CD14-positive monocyte (primary cell): ENCODE measurements around the gene TBCA. TPM values are rescaled to one million over a fixed set of nuclear protein-coding genes. Genes with fewer than 3 reads are reported as not detected.

ENCODE experiments used
- DNase-seq, 3 donors: peaks; one replicate each; pipeline ENCODE4 v3.0.0-alpha.2; 2011 to 2022
- H2AFZ ChIP-seq: 2 replicates; pipeline ENCODE4 v1.6.0; 2012; ENCODE audit warnings: mild to moderate bottlenecking, low read depth, low read length, inconsistent platforms; ENCODE audit not compliant: insufficient read depth, poor library complexity, severe bottlenecking
- H3K27ac ChIP-seq, 2 donors: 1 replicate in 1 of 2; 2 replicates in 1 of 2; pipeline ENCODE4 v1.5.1; 2012 to 2013; ENCODE audit warnings: low read length in 2 of 2, control low read depth in 1 of 2, inconsistent platforms in 1 of 2, low read depth in 1 of 2, mild to moderate bottlenecking in 1 of 2
- H3K27me3 ChIP-seq, 2 donors: one replicate each; pipeline versions ENCODE4 v1.6.0 to v1.6.1; 2011 to 2013; ENCODE audit warnings: low read length in 2 of 2; ENCODE audit not compliant: control insufficient read depth in 2 of 2, insufficient read depth in 2 of 2
- H3K36me3 ChIP-seq, 2 donors: replicated peaks in 1 of 2; 1 replicate in 1 of 2; 2 replicates in 1 of 2; pipeline versions ENCODE4 v1.5.1 to v1.6.1; 2012 to 2013; ENCODE audit warnings: low read length in 2 of 2, control low read depth in 1 of 2, inconsistent platforms in 1 of 2, mild to moderate bottlenecking in 1 of 2; ENCODE audit not compliant: insufficient read depth in 2 of 2, control insufficient read depth in 1 of 2
- H3K4me1 ChIP-seq, 2 donors: 1 replicate in 1 of 2; 2 replicates in 1 of 2; pipeline versions ENCODE4 v1.5.1 to v1.6.1; 2012 to 2013; ENCODE audit warnings: low read length in 2 of 2, control low read depth in 1 of 2, inconsistent platforms in 1 of 2, mild to moderate bottlenecking in 1 of 2, moderate library complexity in 1 of 2; ENCODE audit not compliant: insufficient read depth in 2 of 2, control insufficient read depth in 1 of 2
- H3K4me2 ChIP-seq: replicated peaks from 2 replicates; pipeline ENCODE3; 2012; ENCODE audit warnings: low read length, moderate library complexity, mild to moderate bottlenecking; ENCODE audit not compliant: poor library complexity, severe bottlenecking; ENCODE audit errors: extremely low read depth
- H3K4me3 ChIP-seq, 3 experiments: fragments of 200-600 bp in 1 of 3; sonication (generic) in 1 of 3; replicated peaks in 1 of 3; 1 replicate in 2 of 3; 2 replicates in 1 of 3; pipeline ENCODE4 v1.5.1; 2011 to 2013; ENCODE audit warnings: low read length in 3 of 3, mild to moderate bottlenecking in 3 of 3, control low read depth in 2 of 3, low read depth in 2 of 3, inconsistent platforms in 1 of 3, moderate library complexity in 1 of 3
- H3K79me2 ChIP-seq: 2 replicates; pipeline ENCODE4 v1.6.0; 2012; ENCODE audit warnings: mild to moderate bottlenecking, control low read depth, inconsistent platforms, low read length, moderate library complexity; ENCODE audit not compliant: insufficient read depth
- H3K9ac ChIP-seq: 2 replicates; pipeline ENCODE4 v1.6.0; 2017; ENCODE audit warnings: low read length, mild to moderate bottlenecking; ENCODE audit not compliant: insufficient read depth, poor library complexity, severe bottlenecking
- H3K9me3 ChIP-seq, 2 donors: replicated peaks in 1 of 2; 1 replicate in 1 of 2; 2 replicates in 1 of 2; pipeline versions ENCODE4 v1.5.1 to v1.6.1; 2012 to 2013; ENCODE audit warnings: low read length in 2 of 2, control low read depth in 1 of 2; ENCODE audit not compliant: control insufficient read depth in 1 of 2, insufficient read depth in 1 of 2
- H4K20me1 ChIP-seq: 2 replicates; pipeline ENCODE4 v1.6.0; 2012; ENCODE audit warnings: mild to moderate bottlenecking, low read length, control low read depth, moderate library complexity; ENCODE audit not compliant: insufficient read depth
- H3K27ac Mint-ChIP-seq, 7 donors: one replicate each; pipeline ENCODE4 v1.8.0; 2020; ENCODE audit warnings: mild to moderate bottlenecking in 7 of 7, mixed read lengths in 7 of 7, moderate library complexity in 6 of 7, inconsistent platforms in 2 of 7
- H3K27me3 Mint-ChIP-seq, 3 donors: one replicate each; pipeline ENCODE4 v1.8.0; 2021 to 2022; ENCODE audit warnings: low read depth in 3 of 3, mild to moderate bottlenecking in 3 of 3, mixed read lengths in 3 of 3, moderate library complexity in 3 of 3, inconsistent platforms in 1 of 3
- H3K36me3 Mint-ChIP-seq, 2 donors: one replicate each; pipeline ENCODE4 v1.8.0; 2020; ENCODE audit warnings: mixed read lengths in 2 of 2, inconsistent platforms in 1 of 2, mild to moderate bottlenecking in 1 of 2
- H3K4me1 Mint-ChIP-seq: one replicate; pipeline ENCODE4 v1.8.0; 2020; ENCODE audit warnings: mild to moderate bottlenecking, mixed read lengths
- H3K4me3 Mint-ChIP-seq, 2 donors: one replicate each; pipeline ENCODE4 v1.8.0; 2020; ENCODE audit warnings: mild to moderate bottlenecking in 2 of 2, mixed read lengths in 2 of 2, moderate library complexity in 1 of 2
- H3K9me3 Mint-ChIP-seq, 7 donors: one replicate each; pipeline ENCODE4 v1.8.0; 2020 to 2022; ENCODE audit warnings: mixed read lengths in 7 of 7, mild to moderate bottlenecking in 6 of 7, moderate library complexity in 6 of 7, inconsistent platforms in 2 of 7
- WGBS: methylation state at CpG from one replicate; pipeline ENCODE4 v1.1.5; 2013; ENCODE audit warnings: missing lambda C conversion rate; ENCODE audit not compliant: insufficient coverage; 5-methylcytosine and 5-hydroxymethylcytosine counted together
- intact Hi-C, 2 donors: fragments of 100-400 bp; cut with micrococcal nuclease; formaldehyde crosslinking; loops; one replicate each; pipeline versions ENCODE4 v1.15.0 to v1.15.1; 2023
- polyA plus RNA-seq, 3 donors: library from polyadenylated mRNA; depleted of rRNA in 1 of 3; unstranded in 2 of 3; stranded (reverse) in 1 of 3; fragments of 300-500 nt in 2 of 3; fragments of >200 nt in 1 of 3; fragmentation: Illumina TruSeq in 2 of 3; gene quantifications; 1 replicate in 2 of 3; 2 replicates in 1 of 3; pipeline ENCODE4 v1.2.3, GENCODE V29; 2012 to 2021
- TF ChIP-seq, protein P1 (sequence below): fragments of 200-600 bp; IDR thresholded peaks from one replicate; pipeline ENCODE4 v1.8.0; 2022; ENCODE audit warnings: antibody characterized with exemption, mild to moderate bottlenecking

The TBCA gene
- polyA plus RNA-seq, 3 donors: 56.0 to 150 (median 141) TPM

DNA sequence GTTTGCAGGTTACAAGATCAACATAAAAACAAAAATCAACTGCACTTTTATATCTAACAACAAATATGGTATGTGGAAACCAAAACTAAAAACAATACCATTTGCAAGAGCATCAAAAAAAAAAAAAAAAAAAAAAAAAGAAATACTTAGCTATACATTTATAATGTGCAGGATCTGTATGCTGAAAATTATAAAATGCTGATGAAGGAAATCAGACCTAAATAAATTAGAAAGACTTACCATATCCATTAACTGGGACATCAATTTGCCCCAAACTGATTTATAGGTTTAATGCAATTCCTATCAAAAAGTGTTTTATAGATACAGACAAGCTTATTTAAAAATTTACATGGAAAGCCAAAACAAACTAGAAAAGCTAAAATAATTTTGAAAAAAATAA lies 77.2 kb downstream of the TBCA start:
- no peaks in the 10 kb centered on the region for H3K27me3 Mint-ChIP-seq
- no peak overlapping the region for H3K27ac Mint-ChIP-seq
- intact Hi-C loops: no loop called here

DNA sequence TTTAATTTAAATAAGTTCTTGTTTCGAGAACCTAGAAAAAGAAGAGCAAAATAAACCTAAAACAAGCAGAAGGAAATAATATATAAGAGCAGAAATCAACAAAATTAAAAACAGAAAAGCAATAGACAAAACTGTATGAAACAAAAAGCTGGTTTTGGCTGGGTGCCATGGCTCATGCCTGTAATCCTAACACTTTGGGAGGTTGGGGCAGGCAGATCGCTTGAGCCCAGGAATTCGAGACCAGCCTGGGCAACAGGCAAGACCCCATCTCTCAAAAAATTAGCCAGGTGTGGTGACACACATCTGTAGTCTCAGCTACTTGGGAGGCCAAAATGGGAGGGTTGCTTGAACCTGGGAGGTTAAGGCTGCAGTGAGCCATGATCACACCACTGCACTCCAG lies 78.4 kb downstream of the TBCA start:
- H3K9ac ChIP-seq: no peak overlapping the region
- H4K20me1 ChIP-seq: peaks cover 32% of the 10 kb centered on the region
- TF ChIP-seq, protein P1, sequence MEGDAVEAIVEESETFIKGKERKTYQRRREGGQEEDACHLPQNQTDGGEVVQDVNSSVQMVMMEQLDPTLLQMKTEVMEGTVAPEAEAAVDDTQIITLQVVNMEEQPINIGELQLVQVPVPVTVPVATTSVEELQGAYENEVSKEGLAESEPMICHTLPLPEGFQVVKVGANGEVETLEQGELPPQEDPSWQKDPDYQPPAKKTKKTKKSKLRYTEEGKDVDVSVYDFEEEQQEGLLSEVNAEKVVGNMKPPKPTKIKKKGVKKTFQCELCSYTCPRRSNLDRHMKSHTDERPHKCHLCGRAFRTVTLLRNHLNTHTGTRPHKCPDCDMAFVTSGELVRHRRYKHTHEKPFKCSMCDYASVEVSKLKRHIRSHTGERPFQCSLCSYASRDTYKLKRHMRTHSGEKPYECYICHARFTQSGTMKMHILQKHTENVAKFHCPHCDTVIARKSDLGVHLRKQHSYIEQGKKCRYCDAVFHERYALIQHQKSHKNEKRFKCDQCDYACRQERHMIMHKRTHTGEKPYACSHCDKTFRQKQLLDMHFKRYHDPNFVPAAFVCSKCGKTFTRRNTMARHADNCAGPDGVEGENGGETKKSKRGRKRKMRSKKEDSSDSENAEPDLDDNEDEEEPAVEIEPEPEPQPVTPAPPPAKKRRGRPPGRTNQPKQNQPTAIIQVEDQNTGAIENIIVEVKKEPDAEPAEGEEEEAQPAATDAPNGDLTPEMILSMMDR: no peak
- no peaks in the 10 kb centered on the region for H3K27me3 ChIP-seq
- H3K27ac Mint-ChIP-seq: no peak overlapping the region
- H2AFZ ChIP-seq: no peak overlapping the region
- peaks cover 24 to 67% of the 10 kb centered on the region in 2 donors for H3K36me3 ChIP-seq
- H3K4me3 Mint-ChIP-seq: no peak overlapping the region
- no peak overlapping the region for H3K27ac ChIP-seq
- no peaks in the 10 kb centered on the region for H3K4me1 ChIP-seq
- H3K9me3 Mint-ChIP-seq: peaks cover 0 to 5% (median 3%) of the 10 kb centered on the region in 7 donors
- peaks cover 0 to 4% of the 10 kb centered on the region in 2 donors for H3K9me3 ChIP-seq
- H3K79me2 ChIP-seq: peaks cover 10% of the 10 kb centered on the region
- intact Hi-C loops: no loop called here
- H3K4me1 Mint-ChIP-seq: peaks cover 5% of the 10 kb centered on the region
- H3K4me3 ChIP-seq: no peak overlapping the region
- WGBS: 80% methylated on average over 1 of the region's 3 CpGs
- no peak overlapping the region for H3K4me2 ChIP-seq
- H3K27me3 Mint-ChIP-seq: no peaks in the 10 kb centered on the region
- no peak for DNase-seq
- peaks cover 58 to 59% of the 10 kb centered on the region in 2 donors for H3K36me3 Mint-ChIP-seq

More for the DNA sequence above, 77.2 kb downstream of the TBCA start:
- H3K9ac ChIP-seq: no peak overlapping the region
- no peak overlapping the region for H3K27ac ChIP-seq
- no peak overlapping the region for H3K4me2 ChIP-seq
- Mint-ChIP-seq H3K9me3 (peaks cover 0 to 5% (median 3%) of the 10 kb centered on the region in 7 donors), H3K4me1 (peaks cover 5% of the 10 kb centered on the region), H3K36me3 (peaks cover 59 to 62% of the 10 kb centered on the region in 2 donors), H3K4me3 (no peak overlapping the region)
- peaks cover 10% of the 10 kb centered on the region for H3K79me2 ChIP-seq
- TF ChIP-seq, protein P1: no peak
- H3K4me1 ChIP-seq: no peaks in the 10 kb centered on the region
- peaks cover 32% of the 10 kb centered on the region for H4K20me1 ChIP-seq
- no peak for DNase-seq
- no peak overlapping the region for H2AFZ ChIP-seq
- H3K27me3 ChIP-seq: no peaks in the 10 kb centered on the region
- peaks cover 0 to 4% of the 10 kb centered on the region in 2 donors for H3K9me3 ChIP-seq
- no peak overlapping the region for H3K4me3 ChIP-seq
- peaks cover 21 to 66% of the 10 kb centered on the region in 2 donors for H3K36me3 ChIP-seq
